Mammary microvascular endothelial cell (primary cell): Measurements from ENCODE around the gene RNASE7. TPM values are rescaled to one million over a fixed set of nuclear protein-coding genes. Genes with fewer than 3 reads are reported as not detected.

ENCODE experiments used
- total RNA-seq: library from RNA; depleted of rRNA; stranded (reverse); fragments of >200 nt; gene quantifications from 2 replicates; pipeline ENCODE4 v1.2.3, GENCODE V29; 2015

Gene RNASE7
- total RNA-seq = not detected in 2 replicates

DNA sequence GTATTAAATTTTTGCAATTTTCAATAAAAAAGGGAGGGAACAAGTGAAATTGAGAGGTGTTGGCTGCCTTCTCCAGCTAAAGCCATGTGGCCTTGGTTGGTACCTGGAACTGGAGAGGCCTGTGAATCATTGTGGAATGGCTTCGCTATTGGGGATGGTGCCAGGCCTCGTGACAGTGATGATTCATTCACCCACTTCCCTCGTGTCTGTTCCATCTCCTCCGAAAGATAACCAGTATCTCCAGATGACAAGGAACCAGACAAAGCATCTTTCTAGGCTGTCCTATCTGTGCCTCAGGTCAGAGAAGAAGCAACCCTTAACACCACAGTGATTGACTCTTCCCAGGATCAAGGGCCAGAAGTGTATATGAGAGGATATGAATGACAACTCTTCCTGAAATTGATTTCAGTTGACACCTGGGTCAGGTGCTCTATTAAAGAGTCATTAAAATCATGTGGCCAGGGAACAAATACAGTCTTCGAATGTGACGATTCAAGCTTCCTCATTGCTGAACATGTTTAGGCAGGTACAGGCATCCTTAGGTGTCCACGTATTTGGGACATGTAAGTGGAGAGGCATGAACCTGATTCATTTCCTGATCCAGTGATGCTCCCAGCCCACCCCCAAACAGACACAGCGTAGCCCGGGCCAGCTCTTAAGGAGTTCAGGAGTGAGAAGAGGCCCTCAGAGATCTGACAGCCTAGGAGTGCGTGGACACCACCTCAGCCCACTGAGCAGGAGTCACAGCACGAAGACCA lies at the start of gene RNASE7:
TSS of gene RNASE7 (plus strand) at position 687 of the 758 bp plus-strand sequence. CDS start 631 bp downstream, outside the sequence.

DNA sequence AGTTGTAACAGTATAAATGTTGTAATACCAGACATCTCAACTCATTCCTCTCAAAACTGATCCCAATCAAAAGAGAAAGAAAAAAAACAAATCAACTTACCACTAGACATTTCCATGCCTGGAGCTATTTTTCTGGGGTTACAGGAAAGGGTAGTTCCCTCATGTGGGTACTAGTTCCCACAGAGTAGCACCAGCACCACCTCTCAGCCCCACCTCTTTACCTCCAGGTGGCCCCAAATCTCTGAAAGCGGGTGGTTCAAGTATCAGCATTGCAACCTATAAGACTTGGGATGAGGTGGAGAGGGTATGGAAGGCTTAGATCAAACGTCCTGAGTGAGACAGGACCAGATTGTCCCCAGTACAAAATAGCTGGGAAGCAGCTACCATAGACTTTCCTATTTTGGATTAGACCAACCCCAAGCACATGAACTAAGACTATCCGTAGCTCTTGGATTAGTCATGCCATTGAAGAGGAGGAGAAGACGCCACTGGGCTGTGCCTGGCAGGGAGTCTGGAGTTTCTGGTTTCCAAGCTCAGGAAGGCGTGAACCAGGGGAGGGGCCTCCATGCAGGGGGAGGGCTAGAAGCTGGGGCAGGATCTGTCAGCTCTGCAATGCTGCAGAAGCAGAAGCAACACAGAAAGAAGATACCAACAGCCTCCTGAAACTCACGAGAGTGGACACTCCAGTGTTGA lies 43.3 kb upstream of the RNASE7 start, which contains the start of gene SLC39A2:
TSS of gene SLC39A2 (plus strand) at position 620 of the 693 bp plus-strand sequence. CDS start 154 bp downstream, outside the sequence.

GRCh38 chr14:21024585-21025370 lies 17.4 kb upstream of the RNASE7 start, which contains the start of gene NDRG2:
Gene NDRG2, minus strand, starts transcription at chr14:21025061. Its CDS starts 1,746 bp downstream, at chr14:21023315.

GRCh38 chr14:21029917-21030316 lies 12.2 kb upstream of the RNASE7 start, which contains the start of gene TPPP2:
Gene TPPP2, plus strand, starts transcription at chr14:21030217. Its CDS starts 365 bp downstream, at chr14:21030582.

DNA sequence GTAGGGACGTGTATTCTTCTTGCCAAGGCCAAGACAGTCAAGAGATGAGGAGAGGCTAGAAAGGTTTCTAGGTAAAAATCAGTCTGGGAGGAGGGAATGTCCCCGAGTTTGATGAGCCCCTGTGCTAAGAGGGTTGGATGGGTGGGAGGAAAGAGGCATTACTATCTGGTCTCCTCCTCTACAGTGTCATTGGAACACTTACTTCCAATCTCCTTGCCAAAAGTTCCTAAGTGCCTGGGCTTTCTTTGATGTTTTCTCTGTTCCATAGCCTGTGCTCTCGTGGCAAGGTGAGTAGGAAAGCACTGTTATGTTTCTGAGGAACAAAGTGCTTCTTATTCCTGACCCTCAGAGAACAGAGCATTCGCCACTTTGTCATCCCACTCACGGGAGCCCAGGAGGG lies 7.5 kb upstream of the RNASE7 start, which contains the start of gene RNASE13:
TSS of gene RNASE13 (minus strand) at position 101 of the 400 bp plus-strand sequence. CDS start 519 bp downstream, outside the sequence.

DNA sequence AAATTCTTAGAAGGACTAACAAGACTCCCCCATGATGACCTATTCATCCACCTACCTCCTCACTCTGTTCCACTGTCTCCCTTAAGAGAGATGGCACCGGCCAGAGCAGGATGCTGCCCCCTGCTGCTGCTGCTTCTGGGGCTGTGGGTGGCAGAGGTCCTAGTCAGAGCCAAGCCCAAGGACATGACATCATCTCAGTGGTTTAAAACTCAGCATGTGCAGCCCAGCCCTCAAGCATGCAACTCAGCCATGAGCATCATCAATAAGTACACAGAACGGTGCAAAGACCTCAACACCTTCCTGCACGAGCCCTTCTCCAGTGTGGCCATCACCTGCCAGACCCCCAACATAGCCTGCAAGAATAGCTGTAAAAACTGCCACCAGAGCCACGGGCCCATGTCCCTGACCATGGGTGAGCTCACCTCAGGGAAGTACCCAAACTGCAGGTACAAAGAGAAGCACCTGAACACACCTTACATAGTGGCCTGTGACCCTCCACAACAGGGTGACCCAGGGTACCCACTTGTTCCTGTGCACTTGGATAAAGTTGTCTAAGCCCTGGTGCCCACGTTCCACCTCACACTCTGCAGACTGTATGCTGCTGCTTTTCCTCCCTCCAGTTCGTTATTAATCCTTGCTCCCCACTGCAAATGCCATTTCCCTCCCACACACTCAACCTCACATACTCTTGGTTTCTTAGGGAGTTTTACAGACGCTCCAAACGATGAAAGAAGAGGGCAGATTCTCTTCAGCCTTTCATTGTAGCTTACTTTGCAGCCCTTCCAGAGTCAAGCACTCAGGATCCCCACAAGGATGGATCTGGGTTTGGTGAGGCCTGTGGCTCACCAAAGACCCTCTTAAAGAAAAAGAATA lies 15.9 kb downstream of the RNASE7 start, which contains the start of gene RNASE8:
TSS of gene RNASE8 (plus strand) at position 20 of the 873 bp plus-strand sequence. CDS start at position 91, 71 bp downstream.

GRCh38 chr14:21070083-21070609 lies 28.0 kb downstream of the RNASE7 start, which contains the start of gene ARHGEF40:
Gene ARHGEF40, plus strand, starts transcription at chr14:21070304. Its CDS starts 93 bp downstream, at chr14:21070397.

Other genes with a start within 250 kb of the RNASE7 start
- 182 and 221 TPM in 2 replicates for gene RNASE1, start 239.5 kb upstream of the RNASE7 start, total RNA-seq
- gene RNASE3, start 151.0 kb upstream of the RNASE7 start, total RNA-seq = not detected in 2 replicates
- gene RNASE2, start 86.9 kb upstream of the RNASE7 start, total RNA-seq = not detected in 2 replicates
- gene METTL17, start 52.4 kb upstream of the RNASE7 start, total RNA-seq = 52.3 TPM in 2 replicates
- not detected in 2 replicates for gene SLC39A2, start 43.1 kb upstream of the RNASE7 start, total RNA-seq
- gene NDRG2, start 17.3 kb upstream of the RNASE7 start, total RNA-seq = 0.69 TPM in 1 of 2 replicates, not detected in the other
- gene TPPP2, start 12.1 kb upstream of the RNASE7 start, total RNA-seq = not detected in 2 replicates
- gene RNASE13, start 7.6 kb upstream of the RNASE7 start, total RNA-seq = not detected in 2 replicates
- gene RNASE8, start 15.5 kb downstream of the RNASE7 start, total RNA-seq = not detected in 2 replicates
- 4.5 and 6.0 TPM in 2 replicates for gene ARHGEF40, start 27.9 kb downstream of the RNASE7 start, total RNA-seq
- 7.1 and 14.8 TPM in 2 replicates for gene ZNF219, start 56.3 kb downstream of the RNASE7 start, total RNA-seq
- not detected in 2 replicates for gene TMEM253, start 58.7 kb downstream of the RNASE7 start, total RNA-seq
- gene OR5AU1, start 113.7 kb downstream of the RNASE7 start, total RNA-seq = not detected in 2 replicates
- 903 and 941 TPM in 2 replicates for gene HNRNPC, start 227.1 kb downstream of the RNASE7 start, total RNA-seq
- gene RPGRIP1, start 237.7 kb downstream of the RNASE7 start, total RNA-seq = 0.05 TPM in 1 of 2 replicates, not detected in the other